Medulla oblongata (tissue), 1 donor: ENCODE results near the gene STX16.

Source experiments
- DNase-seq: peaks from one replicate; pipeline ENCODE4 v3.0.0-alpha.2; 2015; ENCODE audit errors: extremely low spot score

The STX16 gene

GRCh38 chr20:58618351-58619076 lies 32.6 kb upstream of the STX16 start:
- no peak for DNase-seq

GRCh38 chr20:58619077-58619863 lies 31.8 kb upstream of the STX16 start:
- no peak for DNase-seq

DNA sequence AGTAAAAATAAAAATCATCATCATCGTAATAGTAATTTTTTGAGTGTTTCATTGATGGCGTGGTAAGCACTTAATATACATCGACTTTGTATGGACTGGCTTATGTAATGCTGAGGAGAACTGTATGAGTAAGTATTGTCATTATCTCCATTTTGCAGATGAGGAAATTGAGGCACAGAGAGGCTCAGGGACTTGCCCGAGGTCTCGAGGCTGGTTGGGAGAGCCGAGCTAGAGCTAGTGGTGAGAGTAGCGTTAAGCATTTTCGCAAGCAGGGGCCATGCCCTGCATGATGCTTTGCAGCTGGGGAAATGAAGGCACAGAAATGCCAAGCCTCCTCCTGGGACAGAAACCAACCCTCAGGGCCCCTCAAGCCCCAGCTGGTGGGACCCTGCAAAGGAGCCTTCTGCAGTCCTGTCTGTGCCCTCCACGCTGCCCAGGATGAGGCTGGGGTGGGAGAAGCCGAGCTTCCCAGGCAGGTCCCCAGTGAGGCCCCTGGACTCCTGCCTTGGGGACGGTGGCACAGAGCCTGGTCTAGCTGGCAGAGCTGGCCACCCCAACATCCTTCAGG lies 31.1 kb upstream of the STX16 start:
- no peak for DNase-seq

DNA sequence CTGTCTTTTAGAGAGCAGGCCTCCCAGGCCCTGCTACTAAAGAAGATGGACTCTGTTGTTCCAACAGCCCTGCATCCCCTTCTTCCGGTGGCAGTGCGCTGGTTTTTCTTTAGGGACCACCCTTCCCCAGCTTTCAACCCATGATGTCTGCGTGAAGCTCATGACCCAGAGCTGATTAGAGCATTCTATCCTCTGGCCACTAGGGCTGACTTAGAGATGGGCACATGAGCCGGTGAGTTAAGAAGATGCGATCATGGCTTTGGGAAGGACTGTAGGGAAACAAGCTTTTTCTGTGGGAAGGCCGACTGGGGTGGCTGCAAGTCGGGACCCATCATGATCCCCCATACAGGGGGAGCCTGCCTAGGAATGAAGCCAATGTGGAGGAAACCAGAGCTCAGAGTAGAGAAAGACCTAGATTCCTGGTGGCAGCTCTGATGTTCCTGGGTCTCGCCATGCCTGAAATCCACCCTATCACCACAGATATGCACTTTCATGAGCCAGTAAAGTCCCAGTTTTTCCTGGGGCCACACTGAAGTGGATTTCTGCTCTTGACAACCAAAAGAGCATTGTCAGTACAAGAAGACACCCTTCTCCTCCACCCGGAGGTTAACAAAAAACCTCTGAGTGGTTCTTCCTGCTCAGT lies 29.1 kb upstream of the STX16 start:
- DNase-seq, result no peak

GRCh38 chr20:58622671-58623578 lies 28.2 kb upstream of the STX16 start:
- DNase-seq, result no peak

GRCh38 chr20:58623579-58624473 lies 27.3 kb upstream of the STX16 start:
- peak; percentile 30 for DNase-seq

DNA sequence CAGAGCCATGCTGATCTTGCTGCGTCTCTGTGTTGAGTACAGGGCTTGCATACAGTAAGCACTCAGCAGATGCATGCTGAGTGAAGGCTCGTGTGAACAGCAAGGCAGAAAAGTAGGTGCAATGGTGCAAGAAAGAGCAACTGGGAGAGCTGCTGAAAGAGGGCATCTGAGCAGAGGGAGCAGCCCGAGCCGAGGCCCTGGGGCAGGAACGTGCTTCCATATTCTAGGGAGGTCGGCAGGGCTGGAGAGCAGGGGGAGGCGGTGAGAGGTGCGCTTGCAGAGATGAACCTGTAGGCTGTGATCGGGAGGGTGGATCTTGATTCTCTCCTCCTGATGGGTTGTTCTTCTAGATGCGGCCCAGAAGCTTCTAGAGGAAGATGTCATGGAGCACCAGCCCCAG lies 26.4 kb upstream of the STX16 start:
- no peak for DNase-seq

GRCh38 chr20:58625585-58625984 lies 25.5 kb upstream of the STX16 start:
- DNase-seq, result no peak

GRCh38 chr20:58626051-58626450 lies 25.0 kb upstream of the STX16 start:
- no peak for DNase-seq

GRCh38 chr20:58627212-58628072 lies 23.6 kb upstream of the STX16 start:
- DNase-seq, result no peak

DNA sequence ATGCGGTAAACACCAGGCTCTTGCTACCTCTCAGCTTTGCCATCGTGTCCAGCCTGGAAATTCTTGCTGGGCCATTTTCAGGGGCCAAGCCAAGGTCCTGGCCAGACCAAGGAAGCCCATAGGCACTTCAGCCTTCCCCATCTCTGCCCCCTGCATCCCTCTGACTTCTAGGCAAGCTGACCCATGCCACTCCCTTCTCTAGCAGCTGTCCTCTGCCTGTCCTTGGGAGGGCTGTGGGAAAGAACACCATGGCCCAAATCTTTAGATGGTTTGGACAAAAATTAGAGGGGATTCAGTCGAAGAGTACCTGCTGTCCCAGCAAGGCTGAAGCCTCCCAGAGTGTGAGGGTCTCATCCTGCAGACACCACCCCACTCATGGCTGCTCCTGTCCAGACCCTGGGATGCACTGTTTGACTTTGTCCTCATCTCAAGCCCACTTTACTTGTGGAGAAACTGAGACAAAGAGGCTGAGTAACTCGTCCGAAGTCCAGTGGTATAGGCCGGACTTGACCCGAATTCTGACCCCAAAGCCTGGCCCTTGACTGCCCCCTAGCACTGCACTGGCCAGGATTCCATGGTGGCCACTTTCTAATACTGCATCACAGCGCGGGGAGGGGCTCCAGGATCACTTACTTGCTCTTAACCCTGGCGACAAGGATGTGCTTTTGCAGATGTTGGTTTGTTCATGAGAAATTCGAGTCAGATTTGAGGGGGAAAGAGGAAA lies 22.4 kb upstream of the STX16 start:
- DNase-seq, result no peak

DNA sequence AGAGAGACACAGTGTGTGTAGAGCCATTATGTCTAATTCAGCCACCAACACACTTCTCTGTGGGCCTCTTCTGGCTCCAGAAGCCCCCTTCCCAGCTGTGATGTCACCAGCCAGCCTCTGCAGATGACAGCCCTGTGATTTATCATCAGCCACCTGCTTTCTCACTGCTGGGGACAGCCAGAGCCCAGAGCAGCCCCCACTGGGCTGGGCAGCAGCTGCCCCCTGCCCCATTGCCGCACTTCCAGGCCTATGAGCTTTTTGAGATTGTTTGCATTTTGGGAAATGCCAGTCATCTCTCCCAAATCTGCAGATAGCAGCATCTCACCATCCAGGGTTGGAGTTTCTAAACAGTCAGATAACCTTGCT lies 21.9 kb upstream of the STX16 start:
- no peak for DNase-seq

DNA sequence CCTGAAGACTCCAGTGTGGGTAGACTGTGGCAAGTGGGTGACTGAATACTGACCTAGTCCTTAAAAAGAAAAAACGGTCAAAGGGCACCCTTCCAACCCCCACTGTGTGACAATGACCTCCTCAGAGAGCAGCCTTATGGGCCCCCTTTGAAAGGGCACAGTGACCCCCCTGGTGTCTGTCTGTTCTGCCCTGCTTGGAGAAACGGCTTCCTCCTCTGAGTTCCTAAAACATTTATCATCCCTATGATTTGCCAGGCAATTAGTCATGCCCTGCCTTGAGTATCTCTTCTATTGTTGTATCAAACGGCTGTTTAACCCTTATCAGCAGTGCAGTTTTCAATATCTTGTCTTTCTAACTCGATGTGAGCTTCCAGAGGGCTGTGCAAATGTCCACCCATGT lies 21.0 kb upstream of the STX16 start:
- no peak for DNase-seq

DNA sequence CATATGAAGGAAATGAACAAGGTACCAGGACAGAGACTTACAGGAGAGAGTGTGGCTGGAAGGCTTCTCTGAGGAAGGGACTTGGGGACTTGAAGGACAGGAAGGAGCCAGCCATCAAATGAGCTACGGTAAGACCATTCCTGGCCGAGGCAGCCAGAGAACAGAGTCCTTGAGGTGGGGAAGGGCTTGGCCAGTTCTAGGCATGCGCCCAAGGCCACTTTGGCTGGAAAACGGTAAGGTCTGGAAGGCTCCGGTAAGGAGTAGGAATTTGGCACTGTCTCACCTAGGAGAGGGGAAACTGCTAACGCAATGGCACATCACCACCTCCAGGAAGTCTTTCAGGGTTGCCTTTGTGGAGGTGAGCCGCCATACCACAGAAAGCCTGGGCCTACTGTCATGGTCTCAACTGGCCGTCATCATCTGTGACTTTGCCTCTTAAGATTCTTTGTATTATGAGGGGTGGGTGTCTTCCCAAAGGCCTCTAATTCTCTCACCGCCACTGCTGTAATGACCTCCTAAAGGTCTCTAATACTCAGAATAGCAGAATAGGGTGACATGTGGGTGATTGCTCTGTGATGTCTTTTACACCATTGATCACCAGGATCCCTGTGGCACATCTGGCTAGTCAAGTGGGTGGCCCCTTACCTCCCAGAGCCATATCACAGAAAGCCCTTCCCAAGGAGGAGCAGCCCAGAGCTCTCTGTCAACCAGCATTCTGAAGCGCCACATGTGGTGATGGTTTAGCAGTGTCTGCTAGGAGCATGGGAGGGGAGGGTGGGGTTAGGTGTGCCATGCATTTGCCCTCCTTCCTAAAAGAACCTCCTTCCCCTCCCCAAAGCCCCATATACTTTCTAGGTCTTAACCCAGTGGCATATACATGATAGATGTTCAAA lies 17.7 kb upstream of the STX16 start:
- DNase-seq, result no peak

- no peak for DNase-seq
Measured at GRCh38 chr20:58634059-58634458, 17.0 kb upstream of the STX16 start.

- no peak for DNase-seq
Measured at GRCh38 chr20:58634521-58635278, 16.4 kb upstream of the STX16 start.

DNA sequence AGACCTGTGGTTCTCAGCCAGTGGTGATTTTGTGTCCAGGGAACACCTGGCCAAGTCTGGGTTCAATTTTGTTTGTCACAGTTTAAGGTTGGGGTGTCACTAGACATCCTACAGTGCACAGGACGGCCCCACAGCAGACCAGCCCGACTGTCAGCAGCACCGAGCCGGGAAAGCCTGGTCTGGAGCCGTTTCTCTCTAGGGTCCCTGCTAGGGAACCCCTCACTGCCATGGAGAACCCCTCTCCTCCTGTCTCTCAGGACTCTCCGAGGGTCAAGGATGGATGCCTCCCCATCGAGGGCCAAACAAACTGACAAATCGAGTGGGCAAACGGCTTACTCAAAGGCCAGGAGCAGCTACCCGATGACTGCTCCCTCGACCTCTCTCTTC lies 15.8 kb upstream of the STX16 start:
- DNase-seq, result no peak
